ENCODE results near the gene PLSCR3. TPM values are rescaled to one million over a fixed set of nuclear protein-coding genes. Genes with fewer than 3 reads are reported as not detected.

Gene PLSCR3
- total RNA-seq, 1 donor from 2014 or later = 9.0 TPM

- FAIRE-seq (no peak), DNase-seq (ENCODE audit: low read depth) (no peak)
- Histone ChIP-seq H3K4me3 (ENCODE audit: low read depth, low read length) (no peak overlapping the region), H3K27me3 (ENCODE audit: control insufficient read depth, insufficient read depth, low read length) (no peaks in the 10 kb centered on the region), H3K36me3 (ENCODE audit: control insufficient read depth, insufficient read depth, low read length) (no peaks in the 10 kb centered on the region)
- TF ChIP-seq, protein P1, sequence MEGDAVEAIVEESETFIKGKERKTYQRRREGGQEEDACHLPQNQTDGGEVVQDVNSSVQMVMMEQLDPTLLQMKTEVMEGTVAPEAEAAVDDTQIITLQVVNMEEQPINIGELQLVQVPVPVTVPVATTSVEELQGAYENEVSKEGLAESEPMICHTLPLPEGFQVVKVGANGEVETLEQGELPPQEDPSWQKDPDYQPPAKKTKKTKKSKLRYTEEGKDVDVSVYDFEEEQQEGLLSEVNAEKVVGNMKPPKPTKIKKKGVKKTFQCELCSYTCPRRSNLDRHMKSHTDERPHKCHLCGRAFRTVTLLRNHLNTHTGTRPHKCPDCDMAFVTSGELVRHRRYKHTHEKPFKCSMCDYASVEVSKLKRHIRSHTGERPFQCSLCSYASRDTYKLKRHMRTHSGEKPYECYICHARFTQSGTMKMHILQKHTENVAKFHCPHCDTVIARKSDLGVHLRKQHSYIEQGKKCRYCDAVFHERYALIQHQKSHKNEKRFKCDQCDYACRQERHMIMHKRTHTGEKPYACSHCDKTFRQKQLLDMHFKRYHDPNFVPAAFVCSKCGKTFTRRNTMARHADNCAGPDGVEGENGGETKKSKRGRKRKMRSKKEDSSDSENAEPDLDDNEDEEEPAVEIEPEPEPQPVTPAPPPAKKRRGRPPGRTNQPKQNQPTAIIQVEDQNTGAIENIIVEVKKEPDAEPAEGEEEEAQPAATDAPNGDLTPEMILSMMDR (IDR thresholded peaks at IDR 0.05; ENCODE audit: insufficient read depth, low read length, severe bottlenecking) = no peak
Observed at GRCh38 chr17:7410634-7411426, 16.5 kb upstream of the PLSCR3 start.

- Histone ChIP-seq H3K36me3 (ENCODE audit: control insufficient read depth, insufficient read depth, low read length) (no peaks in the 10 kb centered on the region), H3K4me3 (ENCODE audit: low read depth, low read length) (no peak overlapping the region), H3K27me3 (ENCODE audit: control insufficient read depth, insufficient read depth, low read length) (no peaks in the 10 kb centered on the region)
- TF ChIP-seq, protein P1 (IDR thresholded peaks at IDR 0.05; ENCODE audit: insufficient read depth, low read length, severe bottlenecking) = no peak
- FAIRE-seq (peak; percentile 72), DNase-seq (ENCODE audit: low read depth) (no peak)
Observed at GRCh38 chr17:7409716-7410115, 15.4 kb upstream of the PLSCR3 start.

DNA sequence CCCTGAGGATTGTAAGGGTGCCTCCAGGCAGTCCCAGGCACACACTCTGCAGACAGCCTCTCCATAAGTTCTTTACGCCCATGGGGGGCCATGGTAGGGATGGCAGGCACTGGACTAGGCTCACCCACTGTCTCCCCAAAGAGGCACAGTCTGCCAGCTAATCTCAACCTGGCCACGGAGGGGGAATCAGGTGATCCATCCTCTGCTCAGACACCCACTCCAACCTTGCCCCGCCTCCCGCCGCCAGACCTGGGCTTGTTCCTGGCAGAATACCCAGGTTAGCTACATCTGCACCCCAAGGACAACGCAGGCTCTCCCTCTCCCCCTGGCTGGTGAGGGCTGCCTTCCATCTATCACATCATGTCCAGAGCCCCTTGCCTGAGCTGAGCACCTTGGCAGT, 14.5 kb upstream of the PLSCR3 start:
- DNase-seq (ENCODE audit: low read depth) = no peak
- H3K36me3 ChIP-seq (ENCODE audit: control insufficient read depth, insufficient read depth, low read length) = no peaks in the 10 kb centered on the region
- TF ChIP-seq, protein P1 (IDR thresholded peaks at IDR 0.05; ENCODE audit: insufficient read depth, low read length, severe bottlenecking) = no peak
- H3K27me3 ChIP-seq (ENCODE audit: control insufficient read depth, insufficient read depth, low read length) = no peaks in the 10 kb centered on the region
- no peak for FAIRE-seq
- H3K4me3 ChIP-seq (ENCODE audit: low read depth, low read length) = no peak overlapping the region

DNA sequence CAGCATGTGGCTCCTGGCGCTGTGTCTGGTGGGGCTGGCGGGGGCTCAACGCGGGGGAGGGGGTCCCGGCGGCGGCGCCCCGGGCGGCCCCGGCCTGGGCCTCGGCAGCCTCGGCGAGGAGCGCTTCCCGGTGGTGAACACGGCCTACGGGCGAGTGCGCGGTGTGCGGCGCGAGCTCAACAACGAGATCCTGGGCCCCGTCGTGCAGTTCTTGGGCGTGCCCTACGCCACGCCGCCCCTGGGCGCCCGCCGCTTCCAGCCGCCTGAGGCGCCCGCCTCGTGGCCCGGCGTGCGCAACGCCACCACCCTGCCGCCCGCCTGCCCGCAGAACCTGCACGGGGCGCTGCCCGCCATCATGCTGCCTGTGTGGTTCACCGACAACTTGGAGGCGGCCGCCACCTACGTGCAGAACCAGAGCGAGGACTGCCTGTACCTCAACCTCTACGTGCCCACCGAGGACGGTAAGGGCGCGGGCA, 14.0 kb upstream of the PLSCR3 start:
- no peak for FAIRE-seq
- DNase-seq (ENCODE audit: low read depth) = no peak
- Histone ChIP-seq H3K27me3 (ENCODE audit: control insufficient read depth, insufficient read depth, low read length) (no peaks in the 10 kb centered on the region), H3K36me3 (ENCODE audit: control insufficient read depth, insufficient read depth, low read length) (no peaks in the 10 kb centered on the region), H3K4me3 (ENCODE audit: low read depth, low read length) (no peak overlapping the region)
- TF ChIP-seq, protein P1 (IDR thresholded peaks at IDR 0.05; ENCODE audit: insufficient read depth, low read length, severe bottlenecking) = no peak

- no peak within 1 kb of the TSS for H3K4me3 ChIP-seq (ENCODE audit: low read depth, low read length)
- FAIRE-seq (peak; percentile 58), DNase-seq (ENCODE audit: low read depth) (no peak)
- TF ChIP-seq, protein P1 (IDR thresholded peaks at IDR 0.05; ENCODE audit: insufficient read depth, low read length, severe bottlenecking) = no peak
- no peaks in the 10 kb centered on the region for H3K36me3 ChIP-seq (ENCODE audit: control insufficient read depth, insufficient read depth, low read length)
- no peaks in the 10 kb centered on the region for H3K27me3 ChIP-seq (ENCODE audit: control insufficient read depth, insufficient read depth, low read length)
Observed at GRCh38 chr17:7407485-7408251, 13.3 kb upstream of the PLSCR3 start, which contains the start of gene NLGN2. Gene NLGN2, plus strand, starts transcription at chr17:7407845. Its CDS starts 411 bp downstream, at chr17:7408256.
